Activated T-cell treated with anti-CD3 and anti-CD28 coated beads for 4 hours (primary cell): Measurements from ENCODE around the gene KCNK13.
"Not testable (repeated sequence)": the region's sequence is repeated elsewhere in the genome, so short reads cannot be mapped to it uniquely, and the experiment has no call there.

Experiments
- DNase-seq: peaks from one replicate; pipeline ENCODE4 v3.0.0-alpha.2; 2020

The KCNK13 gene

DNA sequence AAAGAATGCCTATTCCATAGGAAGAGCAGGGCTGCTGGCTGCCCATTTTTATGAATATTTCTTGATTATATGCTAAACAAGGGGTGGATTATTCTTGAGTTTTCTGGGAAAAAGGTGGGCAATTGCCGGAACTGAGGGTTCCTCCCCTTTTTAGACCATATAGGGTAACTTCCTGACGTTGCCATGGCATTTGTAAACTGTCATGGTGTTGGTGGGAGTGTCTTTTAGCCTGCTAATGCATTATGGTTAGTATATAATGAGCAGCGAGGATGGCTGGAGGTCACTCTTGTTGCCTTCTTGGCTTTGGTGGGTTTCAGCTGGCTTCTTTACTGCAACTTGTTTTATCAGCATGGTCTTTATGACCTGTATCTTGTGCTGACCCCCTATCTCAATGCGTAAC lies 138.8 kb downstream of the KCNK13 start:
- DNase-seq = not testable (repeated sequence)

DNA sequence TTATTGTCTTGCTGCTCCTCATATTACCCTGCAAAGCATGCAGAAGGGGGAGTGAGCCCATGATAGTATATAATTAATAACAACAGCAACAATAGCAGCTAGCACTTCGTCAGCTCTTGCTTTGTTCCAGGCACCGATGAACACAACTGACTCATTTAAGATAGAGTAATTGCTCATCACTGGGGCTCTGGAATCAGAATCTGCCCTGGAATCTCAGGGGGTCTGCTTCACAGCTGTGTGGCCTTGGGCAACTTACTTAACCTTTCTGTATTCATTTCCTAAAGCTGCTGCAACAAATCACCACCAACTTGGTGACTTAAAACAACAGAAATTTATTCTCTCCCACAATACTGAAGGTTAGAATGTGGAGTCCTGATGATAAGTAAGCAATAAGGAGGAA lies 139.6 kb downstream of the KCNK13 start:
- no peak for DNase-seq

DNA sequence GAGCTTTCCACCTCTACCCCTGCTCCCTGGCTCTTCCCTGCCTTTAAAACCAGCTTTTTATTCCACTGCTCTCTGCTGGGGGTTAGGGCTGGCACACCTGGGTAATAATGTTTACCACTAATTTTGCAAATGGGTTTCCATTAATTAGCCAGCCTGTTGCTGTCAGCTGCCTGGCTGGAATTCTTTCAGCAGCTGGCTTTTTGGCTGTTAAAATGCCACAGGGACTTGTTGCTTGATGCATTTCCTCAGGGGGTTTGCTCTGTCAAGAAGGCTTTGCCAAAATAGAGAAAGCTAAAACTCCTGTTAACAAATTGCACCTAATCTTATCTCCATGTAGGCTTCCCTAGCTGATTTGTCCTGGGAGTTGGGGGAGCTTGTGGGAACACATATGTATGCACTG lies 142.7 kb downstream of the KCNK13 start:
- no peak for DNase-seq

DNA sequence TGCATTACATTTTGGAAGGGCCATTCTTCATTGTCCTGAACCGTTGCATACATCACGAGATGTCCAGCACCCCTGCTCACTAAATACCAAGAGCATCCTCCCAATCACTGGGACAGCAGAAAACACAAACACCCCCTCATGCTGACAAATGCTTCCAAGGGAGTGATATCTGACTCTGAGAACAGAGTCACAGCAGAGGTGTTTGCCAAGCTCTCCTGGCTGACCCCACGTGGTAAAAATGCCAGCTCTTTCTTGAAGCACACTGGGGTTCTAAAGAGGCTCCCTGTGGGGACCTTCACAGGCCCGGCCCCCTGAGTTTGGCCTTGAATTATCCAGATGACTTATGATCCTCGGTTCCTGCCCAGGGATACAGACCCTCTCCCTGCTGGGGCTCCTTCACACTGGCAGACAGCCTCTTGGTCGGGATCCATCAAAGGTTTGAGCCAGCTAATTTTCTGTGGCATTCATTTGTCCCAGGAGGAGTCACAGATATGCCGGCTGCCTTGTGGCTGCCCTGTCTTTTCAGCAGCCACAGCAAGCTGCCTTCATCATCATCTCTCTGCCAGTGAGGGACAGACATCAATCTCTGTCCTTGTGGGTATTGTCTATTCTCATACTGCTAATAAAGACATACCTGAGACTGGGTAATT lies 151.4 kb downstream of the KCNK13 start:
- no peak for DNase-seq

DNA sequence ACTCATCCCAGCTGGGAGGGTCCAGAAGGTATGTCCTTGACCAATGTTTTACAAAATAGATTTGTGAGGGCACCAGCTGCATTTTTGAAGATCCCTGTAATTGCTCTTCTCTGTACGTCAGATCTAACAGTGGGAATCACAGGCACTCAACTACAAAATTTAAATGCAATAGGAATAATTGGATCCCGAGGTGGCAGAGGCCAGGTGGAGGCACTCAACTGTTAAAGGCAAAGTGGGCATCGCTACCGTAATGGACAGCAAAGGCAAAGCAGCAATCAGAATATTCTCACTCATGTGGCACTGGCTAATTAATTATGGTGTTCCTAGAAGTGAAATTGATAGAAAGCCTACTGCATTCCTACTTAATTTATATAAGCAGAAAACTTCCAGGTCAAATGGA lies 166.7 kb downstream of the KCNK13 start:
- DNase-seq = no peak

DNA sequence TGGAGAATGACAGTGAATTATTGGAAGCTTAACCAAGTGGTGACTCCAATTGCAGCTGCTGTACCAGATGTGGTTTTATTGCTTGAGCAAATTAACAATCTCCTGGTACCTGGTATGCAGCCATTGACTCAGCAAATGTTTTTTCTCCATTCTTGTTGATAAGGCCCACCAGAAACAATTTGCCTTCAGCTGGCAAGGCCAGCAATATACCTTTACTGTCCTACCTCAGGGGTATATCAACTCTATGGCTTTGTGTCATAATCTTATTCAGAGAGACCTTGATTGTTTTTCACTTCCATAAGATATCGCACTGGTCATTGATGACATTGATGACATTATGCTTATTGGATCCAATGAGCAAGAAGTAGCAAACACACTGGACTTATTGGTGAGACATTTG lies 168.1 kb downstream of the KCNK13 start:
- DNase-seq = not testable (repeated sequence)
